PC-3 (cell line): ENCODE data around the gene ATP1A2. TPM values are rescaled to one million over a fixed set of nuclear protein-coding genes. Genes with fewer than 3 reads are reported as not detected.

Experiments
- ATAC-seq: fragments of 200-7000 bp; cut with Tn5 transposase; 2 replicates; pipeline ENCODE4 v1.9.1; 2020; ENCODE audit warnings: mild to moderate bottlenecking, moderate library complexity
- BruUV-seq: library from RNA; stranded (reverse); fragments of 400-500 nt; replicated peaks from 2 replicates; lab custom pipeline; 2021; lab: Mats Ljungman, UMichigan
- CTCF ChIA-PET: fragments of 300-600 bp; sonication (Branson Sonifier 250); formaldehyde crosslinking; loops from one replicate; lab custom pipeline; 2022; ENCODE audit warnings: antibody characterized with exemption; lab: Charles Lee
- POLR2A ChIA-PET: fragments of 300-600 bp; sonication (Branson Sonifier 250); formaldehyde crosslinking; loops from one replicate; lab custom pipeline; 2022; ENCODE audit warnings: antibody characterized with exemption; ENCODE audit not compliant: unreplicated experiment; lab: Charles Lee
- DNase-seq: peaks from one replicate; pipeline ENCODE4 v3.0.0-alpha.2; 2015
- H2AFZ ChIP-seq: fragments of 300-600 bp; sonication (generic); 2 replicates; pipeline ENCODE4 v1.6.0; 2016; ENCODE audit warnings: antibody characterized with exemption, low read length
- H3F3A ChIP-seq: fragments of 300-600 bp; sonication (generic); one replicate; pipeline ENCODE4 v1.6.0; 2017; ENCODE audit warnings: antibody characterized with exemption, low read length, control low read depth, mild to moderate bottlenecking; ENCODE audit not compliant: unreplicated experiment
- H3K27ac ChIP-seq: fragments of 300-600 bp; sonication (generic); 2 replicates; pipeline ENCODE4 v1.5.1; 2016; ENCODE audit warnings: mild to moderate bottlenecking, low read length
- H3K27me3 ChIP-seq: fragments of 300-600 bp; sonication (generic); 2 replicates; pipeline ENCODE4 v1.6.1; 2016; ENCODE audit warnings: low read length, mixed read lengths
- H3K36me3 ChIP-seq: fragments of 300-600 bp; sonication (generic); 2 replicates; pipeline ENCODE4 v1.6.1; 2016; ENCODE audit warnings: low read depth, mixed run types, low read length, mixed read lengths
- H3K4me1 ChIP-seq: fragments of 300-600 bp; sonication (generic); 2 replicates; pipeline ENCODE4 v1.5.1; 2016; ENCODE audit warnings: low read length; ENCODE audit not compliant: insufficient read depth
- H3K4me2 ChIP-seq: fragments of 300-600 bp; sonication (generic); 2 replicates; pipeline ENCODE4 v1.6.0; 2016; ENCODE audit warnings: low read length
- H3K4me3 ChIP-seq: fragments of 300-600 bp; sonication (generic); 2 replicates; pipeline ENCODE4 v1.5.1; 2016; ENCODE audit warnings: mild to moderate bottlenecking, low read length, mixed read lengths
- H3K79me2 ChIP-seq: fragments of 300-600 bp; sonication (generic); 2 replicates; pipeline ENCODE4 v1.6.1; 2017; ENCODE audit warnings: low read length, mixed read lengths
- H3K9ac ChIP-seq: fragments of 300-600 bp; sonication (generic); 2 replicates; pipeline ENCODE4 v1.6.0; 2016; ENCODE audit warnings: mild to moderate bottlenecking, low read length
- H3K9me2 ChIP-seq: fragments of 300-600 bp; sonication (generic); replicated peaks from 2 replicates; pipeline ENCODE4 v1.6.1; 2016; ENCODE audit warnings: mixed run types, low read length, mixed read lengths
- H3K9me3 ChIP-seq: fragments of 300-600 bp; sonication (generic); 2 replicates; pipeline ENCODE4 v1.6.1; 2016; ENCODE audit warnings: low read length, mixed read lengths
- H4K20me1 ChIP-seq: fragments of 300-600 bp; sonication (generic); 2 replicates; pipeline ENCODE4 v1.6.1; 2016; ENCODE audit warnings: low read length, mixed read lengths
- CTCF ChIP-seq: fragments of 300-600 bp; sonication (generic); conservative IDR thresholded peaks from 2 replicates; pipeline ENCODE4 v1.5.1; 2017; ENCODE audit warnings: antibody characterized with exemption, low read depth, mild to moderate bottlenecking, low read length
- EZH2 ChIP-seq: fragments of 300-600 bp; sonication (generic); IDR thresholded peaks from one replicate; pipeline ENCODE4 v1.6.1; 2017; ENCODE audit warnings: antibody characterized with exemption, mild to moderate bottlenecking, low read length; ENCODE audit not compliant: unreplicated experiment
- EZH2phosphoT487 ChIP-seq: fragments of 300-600 bp; sonication (generic); IDR thresholded peaks from 2 replicates; pipeline ENCODE4 v1.6.1; 2018; ENCODE audit warnings: mild to moderate bottlenecking, antibody characterized with exemption, low read length, borderline replicate concordance
- intact Hi-C: fragments of 100-400 bp; cut with micrococcal nuclease; formaldehyde crosslinking; loops from 2 replicates; pipeline ENCODE4 v1.9.0; 2023
- total RNA-seq: library from RNA; depleted of rRNA; stranded (reverse); fragments of >200 nt; gene quantifications from 2 replicates; pipeline ENCODE4 v1.2.3, GENCODE V29; 2014

ATP1A2 gene
- total RNA-seq, 1 experiment from 2014 or later = not detected

- no TSS peak for BruUV-seq
- no peak overlapping the region for H3K27ac ChIP-seq
- POLR2A ChIA-PET = no interaction called here
Observed at GRCh38 chr1:160133990-160134770, 18.6 kb downstream of the ATP1A2 start.

GRCh38 chr1:160134791-160135572 is 19.4 kb downstream of the ATP1A2 start:
- Histone ChIP-seq H3K9me3 (no peaks in the 10 kb centered on the region), H4K20me1 (no peaks in the 10 kb centered on the region), H3K36me3 (no peaks in the 10 kb centered on the region), H3K9ac (no peak overlapping the region), H3K4me2 (no peak overlapping the region), H3K79me2 (no peaks in the 10 kb centered on the region), H3K9me2 (no peaks in the 10 kb centered on the region), H3K4me1 (no peaks in the 10 kb centered on the region), H3F3A (no peaks in the 10 kb centered on the region), H3K27ac (no peak overlapping the region), H3K4me3 (no peak overlapping the region), H2AFZ (no peak overlapping the region), H3K27me3 (no peaks in the 10 kb centered on the region)
- no TSS peak for BruUV-seq
- DNase-seq (no peak), ATAC-seq (no peak)
- ChIA-PET CTCF (no interaction called here), POLR2A (no interaction called here)
- intact Hi-C loops = no loop called here
- TF ChIP-seq CTCF (no peak), EZH2 (no peak), EZH2phosphoT487 (no peak)

More at GRCh38 chr1:160133990-160134770, 18.6 kb downstream of the ATP1A2 start:
- no peaks in the 10 kb centered on the region for H3K4me1 ChIP-seq
- TF ChIP-seq EZH2 = no peak
- no peak for TF ChIP-seq CTCF
- TF ChIP-seq EZH2phosphoT487 = no peak
- no peak overlapping the region for H3K9ac ChIP-seq
- H3K9me2 ChIP-seq = no peaks in the 10 kb centered on the region
- CTCF ChIA-PET = interaction anchor here (0.6 kb wide), 1 partner anchor 243 kb away, joined by 3 read pairs; no protein-coding TSS in a partner anchor
- no peak overlapping the region for H3K4me2 ChIP-seq
- no peaks in the 10 kb centered on the region for H3F3A ChIP-seq
- H3K36me3 ChIP-seq = no peaks in the 10 kb centered on the region
- no peaks in the 10 kb centered on the region for H3K27me3 ChIP-seq
- no peaks in the 10 kb centered on the region for H4K20me1 ChIP-seq
- ATAC-seq (no peak), DNase-seq (no peak)
- no peaks in the 10 kb centered on the region for H3K79me2 ChIP-seq
- H3K4me3 ChIP-seq = no peak overlapping the region
- H3K9me3 ChIP-seq = no peaks in the 10 kb centered on the region
- intact Hi-C loops = no loop called here
- H2AFZ ChIP-seq = no peak overlapping the region
